H9 (cell line): ENCODE results near the gene MYO1D. TPM values are rescaled to one million over a fixed set of nuclear protein-coding genes. Genes with fewer than 3 reads are reported as not detected.

Experiments used
- DNase-seq: peaks from one replicate; pipeline ENCODE4 v3.0.0-alpha.2; 2017
- H2AFZ ChIP-seq: one replicate; pipeline ENCODE4 v1.6.1; 2013; ENCODE audit warnings: mild to moderate bottlenecking, low read length, control low read depth, moderate library complexity
- H2AK5ac ChIP-seq: 2 replicates; pipeline ENCODE4 v1.6.1; 2013; ENCODE audit warnings: low read length, control low read depth, mixed read lengths; ENCODE audit not compliant: insufficient read length
- H2BK120ac ChIP-seq: one replicate; pipeline ENCODE4 v1.6.1; 2013; ENCODE audit warnings: low read depth, mild to moderate bottlenecking, low read length, control low read depth, inconsistent platforms; ENCODE audit not compliant: poor library complexity, severe bottlenecking
- H2BK12ac ChIP-seq: 2 replicates; pipeline ENCODE4 v1.6.1; 2013; ENCODE audit warnings: low read length, control low read depth, mixed read lengths, low read depth; ENCODE audit not compliant: insufficient read length
- H2BK15ac ChIP-seq: 2 replicates; pipeline ENCODE4 v1.6.1; 2013; ENCODE audit warnings: low read depth, low read length, control low read depth
- H2BK20ac ChIP-seq: one replicate; pipeline ENCODE4 v1.6.1; 2013; ENCODE audit warnings: low read depth, mild to moderate bottlenecking, low read length, control low read depth, inconsistent platforms; ENCODE audit not compliant: poor library complexity, severe bottlenecking
- H2BK5ac ChIP-seq: 2 replicates; pipeline ENCODE4 v1.6.1; 2013; ENCODE audit warnings: low read length, control low read depth, mixed read lengths; ENCODE audit not compliant: insufficient read length
- H3K14ac ChIP-seq: 2 replicates; pipeline ENCODE4 v1.6.1; 2013; ENCODE audit warnings: low read length, control low read depth; ENCODE audit not compliant: insufficient read depth
- H3K18ac ChIP-seq: 2 replicates; pipeline ENCODE4 v1.6.1; 2013; ENCODE audit warnings: low read depth, mild to moderate bottlenecking, mixed read lengths, low read length, control low read depth; ENCODE audit not compliant: insufficient read length
- H3K23ac ChIP-seq: 2 replicates; pipeline ENCODE4 v1.6.1; 2013; ENCODE audit warnings: low read length, control low read depth, mixed read lengths, low read depth; ENCODE audit not compliant: insufficient read length
- H3K23me2 ChIP-seq: 2 replicates; pipeline ENCODE4 v1.6.1; 2013; ENCODE audit warnings: low read depth, mild to moderate bottlenecking, mixed read lengths, low read length, control low read depth; ENCODE audit not compliant: insufficient read length, poor library complexity, severe bottlenecking
- H3K27ac ChIP-seq: 2 replicates; pipeline ENCODE4 v1.5.1; 2013; ENCODE audit warnings: low read length, control low read depth, mixed read lengths, low read depth; ENCODE audit not compliant: insufficient read length
- H3K27me3 ChIP-seq: 2 replicates; pipeline ENCODE4 v1.6.1; 2013; ENCODE audit warnings: low read length, control low read depth, inconsistent platforms; ENCODE audit not compliant: insufficient read depth
- H3K4ac ChIP-seq: 2 replicates; pipeline ENCODE4 v1.6.1; 2013; ENCODE audit warnings: low read depth, mild to moderate bottlenecking, control low read depth, inconsistent platforms, low read length, moderate library complexity
- H3K4me1 ChIP-seq: 2 replicates; pipeline ENCODE4 v1.6.1; 2013; ENCODE audit warnings: low read length, control low read depth, inconsistent platforms; ENCODE audit not compliant: insufficient read depth
- H3K4me2 ChIP-seq: 2 replicates; pipeline ENCODE4 v1.6.1; 2013; ENCODE audit warnings: low read length, control low read depth, mixed read lengths; ENCODE audit not compliant: insufficient read length, insufficient read depth
- H3K56ac ChIP-seq: 2 replicates; pipeline ENCODE4 v1.6.1; 2013; ENCODE audit warnings: low read depth, mild to moderate bottlenecking, mixed read lengths, low read length, control low read depth; ENCODE audit not compliant: insufficient read length
- H3K79me1 ChIP-seq: 2 replicates; pipeline ENCODE4 v1.6.1; 2013; ENCODE audit warnings: low read depth, mild to moderate bottlenecking, moderate library complexity, low read length, control low read depth, inconsistent platforms; ENCODE audit not compliant: insufficient read depth, poor library complexity, severe bottlenecking
- H3K79me2 ChIP-seq: 2 replicates; pipeline ENCODE4 v1.6.1; 2013; ENCODE audit warnings: low read length, control low read depth, inconsistent platforms; ENCODE audit not compliant: insufficient read depth
- H3K9ac ChIP-seq: 2 replicates; pipeline ENCODE4 v1.6.1; 2013; ENCODE audit warnings: low read length, control low read depth, mixed read lengths; ENCODE audit not compliant: insufficient read length; ENCODE audit errors: extremely low read depth
- H3K9me3 ChIP-seq: one replicate; pipeline ENCODE4 v1.6.1; 2013; ENCODE audit warnings: low read depth, low read length, inconsistent platforms; ENCODE audit not compliant: control insufficient read depth
- H3T11ph ChIP-seq: one replicate; pipeline ENCODE4 v1.6.1; 2013; ENCODE audit warnings: mild to moderate bottlenecking, low read length, control low read depth, inconsistent platforms
- H4K20me1 ChIP-seq: one replicate; pipeline ENCODE4 v1.6.1; 2013; ENCODE audit not compliant: control insufficient read depth, insufficient read length, insufficient read depth
- H4K5ac ChIP-seq: 2 replicates; pipeline ENCODE4 v1.6.1; 2013; ENCODE audit warnings: low read depth, mild to moderate bottlenecking, mixed read lengths, low read length, control low read depth; ENCODE audit not compliant: insufficient read length
- H4K8ac ChIP-seq: replicated peaks from 2 replicates; pipeline ENCODE4 v1.6.1; 2013; ENCODE audit warnings: low read length, control low read depth, mixed read lengths, low read depth; ENCODE audit not compliant: insufficient read length
- H4K91ac ChIP-seq: 2 replicates; pipeline ENCODE4 v1.6.1; 2013; ENCODE audit warnings: low read depth, mild to moderate bottlenecking, moderate library complexity, mixed read lengths, low read length, control low read depth; ENCODE audit not compliant: insufficient read length
- H3K27ac Mint-ChIP-seq, 3 experiments: 2 replicates in 2 of 3; 3 replicates in 1 of 3; pipeline ENCODE4 v1.8.0; 2020 to 2021; ENCODE audit warnings: mixed read lengths in 3 of 3, mild to moderate bottlenecking in 1 of 3, moderate library complexity in 1 of 3
- H3K27me3 Mint-ChIP-seq: 2 replicates; pipeline ENCODE4 v1.8.0; 2021; ENCODE audit warnings: low read depth, mild to moderate bottlenecking, moderate library complexity, mixed read lengths
- H3K36me3 Mint-ChIP-seq, 3 experiments: 2 replicates in 2 of 3; 3 replicates in 1 of 3; pipeline ENCODE4 v1.8.0; 2020 to 2021; ENCODE audit warnings: low read depth in 3 of 3, mixed read lengths in 3 of 3; ENCODE audit not compliant: insufficient read depth in 1 of 3
- H3K4me1 Mint-ChIP-seq, 2 experiments: 2 replicates each; pipeline ENCODE4 v1.8.0; 2020; ENCODE audit warnings: mixed read lengths in 2 of 2
- H3K4me3 Mint-ChIP-seq, 2 experiments: 2 replicates in 1 of 2; 3 replicates in 1 of 2; pipeline ENCODE4 v1.8.0; 2020 to 2021; ENCODE audit warnings: mild to moderate bottlenecking in 2 of 2, mixed read lengths in 2 of 2, moderate library complexity in 1 of 2
- H3K9me3 Mint-ChIP-seq, 2 experiments: 2 replicates in 1 of 2; 3 replicates in 1 of 2; pipeline ENCODE4 v1.8.0; 2020; ENCODE audit warnings: mild to moderate bottlenecking in 2 of 2, mixed read lengths in 2 of 2, moderate library complexity in 1 of 2
- CTCF ChIP-seq: fragments of 200-600 bp; sonication (generic); conservative IDR thresholded peaks from 3 replicates; pipeline ENCODE4 v1.8.0; 2021; ENCODE audit warnings: antibody characterized with exemption, mild to moderate bottlenecking
- WGBS: extraction: QIAGEN DNeasy Blood & Tissue Kit; methylation state at CpG from one replicate; pipeline ENCODE4 v1.1.7; 2013; ENCODE audit warnings: missing lambda C conversion rate, low lambda C conversion rate, mixed read lengths; ENCODE audit not compliant: insufficient read length; ENCODE audit errors: extremely low coverage; 5-methylcytosine and 5-hydroxymethylcytosine counted together
- total RNA-seq: library from RNA; stranded (reverse); gene quantifications from 2 replicates; pipeline ENCODE4 v1.2.1, GENCODE V29; 2021

The MYO1D gene
- total RNA-seq, 1 experiment from 2014 or later = 19.0 TPM

DNA sequence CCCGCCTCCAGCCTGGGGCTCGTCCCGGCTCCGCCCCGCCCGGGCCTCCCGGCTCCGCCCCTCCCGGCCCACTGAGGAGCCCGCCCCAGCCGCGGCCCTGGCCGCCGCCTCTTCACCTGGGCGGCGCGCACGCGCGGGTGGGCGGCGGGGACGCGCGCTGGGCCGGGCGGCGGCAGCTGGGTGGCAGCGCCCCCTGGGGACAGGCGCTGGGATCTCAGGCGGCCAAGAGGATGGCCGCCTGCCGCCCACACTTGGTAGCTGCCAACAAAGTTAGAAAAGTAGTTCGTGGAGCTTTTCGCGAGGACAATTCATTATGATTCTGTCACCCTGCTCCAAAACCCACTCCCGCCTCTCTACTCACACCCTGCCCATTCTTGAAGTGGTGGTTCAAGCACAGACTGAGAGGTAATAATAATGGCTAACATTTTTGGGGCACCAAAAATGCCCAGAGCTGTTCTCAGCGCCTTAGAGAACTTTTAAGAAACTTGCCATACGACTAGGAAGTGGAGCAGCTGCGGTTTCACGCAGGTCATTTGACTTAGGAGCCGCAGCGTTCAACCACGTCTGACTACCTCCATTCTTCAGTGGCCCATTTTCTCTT, 340 bp upstream of the MYO1D start:
- peak; percentile 83 for TF ChIP-seq CTCF
- H3K9me3 Mint-ChIP-seq = no peaks in the 10 kb centered on the region
- H3K4me1 Mint-ChIP-seq = peaks cover 28 to 31% of the 10 kb centered on the region in 2 experiments
- peak overlapping the region; percentile 63 to 76 for H3K4me3 Mint-ChIP-seq
- no peak overlapping the region; the same call in 1 of the 2 replicates for H3K14ac ChIP-seq
- no peak overlapping the region for H4K8ac ChIP-seq
- no peak overlapping the region for H3K4ac ChIP-seq
- H2BK12ac ChIP-seq = no peak overlapping the region
- no peak overlapping the region for H3K27ac ChIP-seq
- H2BK15ac ChIP-seq = no peak overlapping the region
- H3K23me2 ChIP-seq = peaks cover 10% of the 10 kb centered on the region
- H3K27me3 ChIP-seq = no peaks in the 10 kb centered on the region
- H3K27ac Mint-ChIP-seq = peak overlapping the region in 1 of 3 experiments; percentile 32; a peak in 2 of 7 replicates
- no peaks in the 10 kb centered on the region for H3K4me1 ChIP-seq
- DNase-seq = peak; percentile 95
- no peaks in the 10 kb centered on the region for H4K20me1 ChIP-seq
- peak overlapping the region; percentile 100 for H2AFZ ChIP-seq
- peaks cover 0 to 11% (median 2%) of the 10 kb centered on the region in 3 experiments; a peak in 4 of 7 replicates for H3K36me3 Mint-ChIP-seq
- H3K23ac ChIP-seq = no peak overlapping the region
- no peak overlapping the region for H3K56ac ChIP-seq
- H4K5ac ChIP-seq = no peak overlapping the region
- peak overlapping the region; percentile 58 for H3K4me2 ChIP-seq
- H2BK5ac ChIP-seq = no peak overlapping the region
- no peaks in the 10 kb centered on the region for H3K79me2 ChIP-seq
- no peaks in the 10 kb centered on the region for H3K9me3 ChIP-seq
- no peak overlapping the region for H2BK120ac ChIP-seq
- no peaks in the 10 kb centered on the region for H3K79me1 ChIP-seq
- WGBS = no CpG with 5 or more reads among the region's 44 CpGs
- H2BK20ac ChIP-seq = no peak overlapping the region
- no peak overlapping the region for H3K18ac ChIP-seq
- H3K27me3 Mint-ChIP-seq = 0 out of 2 replicates have a peak, but pooled peaks cover 3% of the 10 kb centered on the region
- no peak overlapping the region for H4K91ac ChIP-seq
- H3K9ac ChIP-seq = no peak overlapping the region
- no peak overlapping the region for H2AK5ac ChIP-seq
- H3T11ph ChIP-seq = no peak overlapping the region
